Measurements from ENCODE around the gene ATP8A2.
"Not testable (repeated sequence)": the region's sequence is repeated elsewhere in the genome, so short reads cannot be mapped to it uniquely, and the experiment has no call there.

Gene ATP8A2

GRCh38 chr13:25371875-25372283 is at the start of gene ATP8A2:
Gene ATP8A2, plus strand, starts transcription at chr13:25371974. Its CDS starts 239 bp downstream, at chr13:25372213.
- DNase-seq (ENCODE audit: low read depth): no peak

DNA sequence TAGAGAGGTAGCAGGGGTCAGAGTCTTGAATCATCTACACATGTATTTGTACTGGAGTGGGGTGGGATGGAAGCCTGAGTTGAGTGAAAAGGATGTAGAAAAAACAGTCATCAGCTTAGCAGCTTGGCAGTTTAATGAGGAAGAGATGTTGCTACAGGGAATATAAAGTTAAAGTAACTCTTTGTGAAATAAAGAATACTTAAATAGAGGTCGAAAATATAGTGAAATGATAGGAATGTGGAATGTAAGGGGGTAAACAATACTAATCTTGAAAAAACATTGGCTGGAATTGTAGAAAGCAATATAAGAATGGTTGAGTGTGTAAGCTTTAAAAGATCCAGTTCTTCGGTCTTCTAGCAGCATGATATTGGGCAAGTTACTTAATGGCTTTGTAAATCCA is 47.7 kb upstream of the ATP8A2 start:
- DNase-seq (ENCODE audit: low read depth): peak; percentile 51

- peak; percentile 76 for DNase-seq (ENCODE audit: low read depth)
Measured at GRCh38 chr13:25329706-25330105, 42.1 kb upstream of the ATP8A2 start.

GRCh38 chr13:25330541-25330940 is 41.2 kb upstream of the ATP8A2 start:
- peak; percentile 72 for DNase-seq (ENCODE audit: low read depth)

- no peak for DNase-seq (ENCODE audit: low read depth)
Measured at GRCh38 chr13:25335856-25336255, 35.9 kb upstream of the ATP8A2 start.

GRCh38 chr13:25345576-25345975 is 26.2 kb upstream of the ATP8A2 start:
- no peak for DNase-seq (ENCODE audit: low read depth)

GRCh38 chr13:25347151-25347550 is 24.6 kb upstream of the ATP8A2 start:
- DNase-seq (ENCODE audit: low read depth): no peak

- no peak for DNase-seq (ENCODE audit: low read depth)
Measured at GRCh38 chr13:25351404-25351803, 20.4 kb upstream of the ATP8A2 start.

- no peak for DNase-seq (ENCODE audit: low read depth)
Measured at GRCh38 chr13:25352230-25352629, 19.5 kb upstream of the ATP8A2 start.

GRCh38 chr13:25352806-25353205 is 19.0 kb upstream of the ATP8A2 start:
- no peak for DNase-seq (ENCODE audit: low read depth)

- no peak for DNase-seq (ENCODE audit: low read depth)
Measured at GRCh38 chr13:25353344-25353743, 18.4 kb upstream of the ATP8A2 start.

DNA sequence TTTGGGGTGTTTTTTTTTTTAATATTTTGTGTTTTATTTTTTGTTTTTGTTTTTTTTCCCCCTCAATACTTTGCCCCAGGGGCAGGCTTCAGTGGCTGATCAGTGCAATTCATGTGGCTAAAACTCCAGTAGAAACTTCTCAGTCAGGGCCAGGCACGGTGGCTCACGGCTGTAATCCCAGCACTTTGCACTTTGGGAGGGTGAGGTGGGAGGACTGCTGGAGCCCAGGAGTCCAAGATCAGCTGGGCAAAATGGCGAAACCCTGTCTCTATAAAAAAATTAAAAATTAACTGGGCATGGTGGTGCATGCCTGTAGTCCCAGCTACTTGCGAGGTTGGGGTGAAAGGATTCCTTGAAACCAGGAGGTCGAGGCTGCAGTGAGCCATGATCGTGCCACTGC is 17.4 kb upstream of the ATP8A2 start:
- no peak for DNase-seq (ENCODE audit: low read depth)

DNA sequence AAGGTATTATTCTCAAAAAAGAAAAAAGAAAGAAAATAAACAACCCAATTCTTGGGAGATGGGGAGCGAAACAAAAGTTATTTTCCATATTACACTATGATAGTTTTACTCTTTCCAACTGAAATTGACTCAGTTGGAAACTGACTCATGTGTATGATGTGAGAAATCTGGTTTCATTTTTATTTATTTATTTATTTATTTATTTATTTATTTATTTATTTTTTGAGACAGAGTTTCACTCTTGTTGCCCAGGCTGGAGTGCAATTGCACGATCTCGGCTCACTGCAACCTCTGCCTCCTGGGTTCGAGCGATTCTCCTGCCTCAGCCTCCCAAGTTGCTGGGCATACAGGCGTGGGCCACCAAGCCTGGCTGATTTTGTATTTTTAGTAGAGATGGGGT is 11.3 kb upstream of the ATP8A2 start:
- DNase-seq (ENCODE audit: low read depth): not testable (repeated sequence)

GRCh38 chr13:25365720-25366235 is 6.0 kb upstream of the ATP8A2 start:
- no peak for DNase-seq (ENCODE audit: low read depth)

DNA sequence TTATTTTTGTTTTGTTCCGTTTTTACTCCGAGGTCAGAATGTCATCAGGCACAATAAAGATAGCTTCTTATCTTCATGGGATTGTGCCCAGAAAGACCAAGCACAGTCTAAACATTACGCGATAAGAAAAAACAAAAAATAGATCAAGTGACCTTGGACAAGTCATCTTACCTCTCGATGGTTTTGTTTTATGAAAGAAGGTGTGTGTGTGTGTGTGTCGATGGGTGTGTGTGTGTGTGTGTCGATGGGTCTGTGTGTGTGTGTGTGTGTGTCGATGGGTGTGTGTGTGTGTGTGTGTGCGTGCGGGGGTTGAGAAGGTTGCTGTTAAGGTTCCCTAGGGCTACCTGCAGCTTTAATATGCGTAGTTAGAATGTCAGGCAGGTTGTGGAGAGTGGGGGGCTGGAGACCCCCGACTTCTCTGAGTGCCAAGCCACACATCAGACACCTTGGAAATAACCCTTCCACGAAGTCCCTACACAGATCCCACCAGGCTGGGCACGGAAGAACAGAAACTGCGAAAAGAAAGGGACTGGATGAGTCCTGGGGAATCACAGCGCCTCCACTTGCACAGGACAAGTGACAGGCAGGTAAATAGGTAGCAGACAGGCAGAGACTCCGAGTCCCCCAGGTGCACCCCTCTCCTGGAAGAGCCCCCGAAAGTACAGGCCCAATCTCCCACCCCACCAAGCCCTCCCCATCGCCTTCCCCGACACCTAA is 458 bp upstream of the ATP8A2 start:
- no peak for DNase-seq (ENCODE audit: low read depth)

DNA sequence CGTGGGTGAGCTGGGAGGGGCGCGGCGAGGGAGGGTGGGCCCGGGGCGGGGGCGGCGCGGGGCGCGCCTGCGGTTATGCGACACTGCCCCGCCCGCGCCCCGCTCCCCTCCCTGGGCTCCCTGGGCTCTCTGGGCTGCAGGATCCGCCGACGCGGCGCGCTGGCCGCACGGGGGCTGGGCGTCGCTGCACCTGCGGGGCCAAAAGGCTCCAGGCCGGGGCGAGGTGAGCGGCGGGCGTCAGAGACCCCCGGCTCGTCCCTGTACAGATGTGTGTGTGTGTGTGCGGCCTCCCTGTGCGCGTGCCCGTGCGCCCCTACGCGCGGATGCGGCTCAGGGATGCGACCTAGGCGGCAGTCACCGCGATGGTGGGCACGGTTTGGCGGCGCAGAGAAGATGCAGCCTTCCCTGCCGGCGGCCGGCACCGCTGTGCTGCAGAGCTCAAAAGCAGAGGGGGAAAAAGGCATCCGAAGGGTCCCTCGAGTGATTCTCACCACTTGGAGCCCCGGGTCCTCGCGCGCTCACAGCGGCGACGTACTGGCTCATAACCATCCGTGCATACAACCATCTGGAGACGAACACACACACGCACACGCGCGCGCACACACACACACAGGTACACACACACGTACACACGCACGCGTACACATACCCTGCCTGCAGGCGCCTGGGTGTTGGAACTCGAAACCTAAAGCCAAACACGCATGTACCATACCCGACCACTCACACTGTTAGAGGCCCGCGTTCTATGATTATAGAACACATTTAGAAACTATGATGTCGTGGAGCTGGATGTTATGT is 709 bp downstream of the ATP8A2 start:
- DNase-seq (ENCODE audit: low read depth): no peak

DNA sequence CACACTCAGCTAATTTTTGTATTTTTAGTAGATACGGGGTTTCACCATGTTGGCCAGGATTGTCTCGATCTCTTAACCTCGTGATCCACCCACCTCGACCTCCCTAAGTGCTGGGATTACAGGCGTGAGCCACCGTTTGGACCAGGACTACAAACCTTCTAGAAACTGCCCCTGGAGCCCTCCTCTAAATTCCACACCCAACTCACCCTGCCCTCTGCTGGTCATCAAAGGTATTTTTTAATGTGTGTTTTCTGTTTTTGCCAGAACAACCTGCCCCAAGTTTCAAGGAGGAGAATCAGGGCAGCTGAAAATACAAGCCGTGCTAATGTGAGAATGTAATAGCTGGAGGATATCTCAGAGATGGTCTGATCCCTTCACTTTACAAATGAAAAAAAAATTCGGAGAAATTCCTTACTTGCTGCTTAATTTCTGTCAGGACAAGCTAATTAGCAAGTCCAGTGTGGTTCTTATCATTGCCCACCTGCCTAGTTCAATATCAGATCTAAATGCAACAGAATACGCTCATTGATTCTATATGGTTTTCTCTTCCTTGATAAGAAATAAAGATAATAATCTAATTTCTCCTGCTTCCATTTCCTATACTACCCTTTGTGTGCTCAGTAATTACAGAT is 4.1 kb downstream of the ATP8A2 start:
- peak; percentile 34 for DNase-seq (ENCODE audit: low read depth)

DNA sequence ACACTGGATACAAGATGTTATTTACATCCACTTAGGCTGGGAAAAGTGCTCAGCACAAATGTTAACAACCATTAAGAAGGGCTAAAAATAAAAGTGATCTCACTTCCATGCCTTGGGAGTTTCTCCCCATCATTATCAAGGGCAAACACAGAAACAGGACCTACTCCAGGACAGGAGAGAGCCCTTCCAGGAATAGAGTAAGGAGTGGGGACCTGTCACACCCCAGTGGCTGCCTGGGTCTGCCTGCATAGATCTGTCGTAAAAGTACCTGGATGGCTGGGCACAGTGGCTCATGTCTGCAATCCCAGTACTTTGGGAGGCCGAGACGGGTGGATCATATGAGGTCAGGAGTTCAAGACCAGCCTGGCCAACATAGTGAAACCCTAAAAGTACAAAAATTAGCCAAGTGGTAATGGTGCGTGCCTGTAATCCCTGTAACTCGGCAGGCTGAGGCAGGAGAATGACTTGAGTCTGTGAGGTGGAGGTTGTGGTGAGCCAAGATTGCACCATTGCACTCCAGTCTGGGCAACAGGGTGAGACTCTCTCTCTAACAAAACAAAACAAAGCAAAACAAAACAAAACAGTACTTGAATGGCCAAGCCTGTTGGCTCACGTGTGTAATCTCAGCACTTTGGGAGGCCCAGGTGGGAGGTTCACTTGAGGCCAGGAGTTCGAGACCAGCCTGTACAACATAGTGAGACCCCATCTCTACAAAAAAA is 5.6 kb downstream of the ATP8A2 start:
- DNase-seq (ENCODE audit: low read depth): no peak

- DNase-seq (ENCODE audit: low read depth): no peak
Measured at GRCh38 chr13:25378528-25378927, 6.8 kb downstream of the ATP8A2 start.

DNA sequence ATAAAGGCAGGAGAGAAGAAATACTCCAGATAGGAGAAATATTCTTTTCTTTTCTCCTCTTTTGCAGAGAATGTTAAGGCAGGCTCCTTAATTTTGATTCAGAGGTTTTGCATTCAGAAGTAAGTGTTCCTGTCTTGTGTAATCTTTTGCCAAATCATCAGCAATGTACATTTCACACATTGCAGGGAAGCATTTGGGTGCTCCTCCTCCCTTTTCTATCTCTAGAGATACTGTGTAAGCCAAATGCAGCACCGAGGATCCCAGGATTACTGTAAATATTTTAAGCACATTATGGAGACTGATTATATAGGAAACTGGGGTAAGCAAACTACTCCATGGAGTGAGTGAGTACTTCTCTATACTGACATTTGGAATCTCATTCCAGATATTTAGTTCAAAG is 7.2 kb downstream of the ATP8A2 start:
- DNase-seq (ENCODE audit: low read depth): no peak

- no peak for DNase-seq (ENCODE audit: low read depth)
Measured at GRCh38 chr13:25380082-25380481, 8.3 kb downstream of the ATP8A2 start.

- DNase-seq (ENCODE audit: low read depth): no peak
Measured at GRCh38 chr13:25380741-25381324, 9.1 kb downstream of the ATP8A2 start.

All from iris pigment epithelial cell (primary cell).